GM19238 (cell line): ENCODE measurements around the gene KCNMB3.
A peak's percentile ranks its signal among the peaks of the same experiment; 100 is the strongest.
"Not testable (repeated sequence)": the region's sequence is repeated elsewhere in the genome, so short reads cannot be mapped to it uniquely, and the experiment has no call there.

Experiments used
- DNase-seq: peaks from one replicate; pipeline ENCODE4 v3.0.0; 2011; ENCODE audit warnings: low spot score; ENCODE audit not compliant: insufficient read length

Gene KCNMB3

GRCh38 chr3:179265092-179265491 is 14.2 kb upstream of the KCNMB3 start:
- DNase-seq: no peak

GRCh38 chr3:179264449-179264848 is 13.5 kb upstream of the KCNMB3 start:
- no peak for DNase-seq

GRCh38 chr3:179263134-179263533 is 12.2 kb upstream of the KCNMB3 start:
- DNase-seq: no peak

GRCh38 chr3:179260949-179261765 is 10.2 kb upstream of the KCNMB3 start:
- peak; percentile 86 for DNase-seq

GRCh38 chr3:179259959-179260756 is 9.2 kb upstream of the KCNMB3 start:
- DNase-seq: not testable (repeated sequence)

- DNase-seq: no peak
These were observed 7.9 kb upstream of the KCNMB3 start for GRCh38 chr3:179258820-179259219.

GRCh38 chr3:179257742-179258141 is 6.8 kb upstream of the KCNMB3 start:
- DNase-seq: not testable (repeated sequence)

- no peak for DNase-seq
These were observed 5.9 kb upstream of the KCNMB3 start for GRCh38 chr3:179256813-179257212.

GRCh38 chr3:179247289-179248015 is 3.5 kb downstream of the KCNMB3 start:
- DNase-seq: no peak

- DNase-seq: no peak
These were observed 6.0 kb downstream of the KCNMB3 start for GRCh38 chr3:179244878-179245277.

- DNase-seq: not testable (repeated sequence)
These were observed 8.1 kb downstream of the KCNMB3 start for GRCh38 chr3:179242859-179243258.

GRCh38 chr3:179240299-179240698 is 10.6 kb downstream of the KCNMB3 start:
- DNase-seq: not testable (repeated sequence)

GRCh38 chr3:179236669-179237301 is 14.1 kb downstream of the KCNMB3 start:
- DNase-seq: no peak

GRCh38 chr3:179234199-179234598 is 16.7 kb downstream of the KCNMB3 start:
- no peak for DNase-seq

GRCh38 chr3:179233043-179233442 is 17.9 kb downstream of the KCNMB3 start:
- no peak for DNase-seq

- no peak for DNase-seq
These were observed 21.7 kb downstream of the KCNMB3 start for GRCh38 chr3:179229177-179229576.

- DNase-seq: no peak
These were observed 23.6 kb downstream of the KCNMB3 start for GRCh38 chr3:179227349-179227748.

- no peak for DNase-seq
These were observed 26.3 kb downstream of the KCNMB3 start for GRCh38 chr3:179224584-179224983.

- DNase-seq: no peak
These were observed 27.4 kb downstream of the KCNMB3 start for GRCh38 chr3:179223548-179223947.

GRCh38 chr3:179218213-179218612 is 32.7 kb downstream of the KCNMB3 start:
- not testable (repeated sequence) for DNase-seq

GRCh38 chr3:179215550-179215949 is 35.4 kb downstream of the KCNMB3 start:
- DNase-seq: not testable (repeated sequence)
